ENCODE data around the gene CCNF. TPM values are rescaled to one million over a fixed set of nuclear protein-coding genes. Genes with fewer than 3 reads are reported as not detected.

Gene CCNF
- total and polyA plus RNA-seq, 2 of the 8 experiments (the other 6 are each of a cell fraction or from before 2014, with no cell fraction given), result 15.4 to 54.3 TPM

GRCh38 chr16:2495041-2495440 lies 65.8 kb downstream of the CCNF start:
- CTCF ChIA-PET (ENCODE audit: partially characterized antibody), result no interaction called here
- no peaks in the 10 kb centered on the region for H3K4me1 ChIP-seq (replicated peaks in 1 of 4; ENCODE audit: control insufficient read depth in 3 of 4, insufficient read depth in 4 of 4, low read length in 3 of 4)
- no peak overlapping the region for H2BK20ac ChIP-seq (ENCODE audit: low read length)
- no peak overlapping the region for H2BK5ac ChIP-seq (ENCODE audit: low read depth, low read length)
- H3K79me2 ChIP-seq (ENCODE audit: control insufficient read depth in 1 of 2, insufficient read depth in 2 of 2, low read length in 2 of 2), result 0 out of 4 replicates have a peak, but pooled peaks cover 0 to 2% of the 10 kb centered on the region in 2 experiments
- H2AFZ ChIP-seq (ENCODE audit: low read length), result no peak overlapping the region
- no peak overlapping the region for H2BK12ac ChIP-seq (ENCODE audit: low read depth, low read length)
- H3K18ac ChIP-seq (ENCODE audit: extremely low read depth, low read length), result no peak overlapping the region
- H3K79me1 ChIP-seq (ENCODE audit: low read depth, low read length), result no peaks in the 10 kb centered on the region; the same call in 1 of the 2 replicates
- H3K27ac ChIP-seq (ENCODE audit: low read depth, low read length), result no peak overlapping the region
- H4K8ac ChIP-seq (ENCODE audit: extremely low read depth, insufficient read depth, low read length), result no peak overlapping the region
- no peak overlapping the region for H3K14ac ChIP-seq (ENCODE audit: insufficient read length)
- no peak overlapping the region for H2AK5ac ChIP-seq (ENCODE audit: low read depth, low read length)
- POLR2A ChIA-PET (ENCODE audit: partially characterized antibody), result interaction anchor here (0.7 to 1.5 kb wide), 2 partner anchors 13 to 222 kb away, joined by 4 read pairs; no protein-coding TSS in a partner anchor
- H3K56ac ChIP-seq (replicated peaks; ENCODE audit: insufficient read length, low read depth, low read length), result no peak overlapping the region
- H3K9ac ChIP-seq (replicated peaks in 1 of 4; ENCODE audit: extremely low read depth in 1 of 4, low read depth in 3 of 4, low read length in 3 of 4), result no peak overlapping the region
- peaks cover 0 to 9% of the 10 kb centered on the region in 2 experiments for H4K20me1 ChIP-seq (replicated peaks in 1 of 2; ENCODE audit: control insufficient read depth in 1 of 2, insufficient read depth in 2 of 2, low read length in 2 of 2)
- DNase-seq (ENCODE audit: low read depth in 1 of 2, low spot score in 2 of 2) (no peak), FAIRE-seq (no peak)
- H2BK15ac ChIP-seq (ENCODE audit: low read length), result no peak overlapping the region
- H3K9me3 ChIP-seq (ENCODE audit: insufficient read depth in 2 of 2, low read depth in 1 of 2, low read length in 1 of 2), result no peaks in the 10 kb centered on the region
- H4K91ac ChIP-seq (replicated peaks; ENCODE audit: insufficient read length, low read length), result no peak overlapping the region
- H3K27me3 ChIP-seq (replicated peaks in 1 of 4; ENCODE audit: control insufficient read depth in 3 of 4, extremely low read depth in 1 of 4, insufficient read depth in 3 of 4, low read length in 3 of 4), result no peaks in the 10 kb centered on the region
- H3K36me3 ChIP-seq (ENCODE audit: control insufficient read depth in 2 of 4, insufficient read depth in 4 of 4, low read length in 3 of 4), result peaks cover 0 to 15% (median 4%) of the 10 kb centered on the region in 4 experiments; a peak in 4 of 8 replicates
- H2BK120ac ChIP-seq (replicated peaks; ENCODE audit: low read depth, low read length), result no peak overlapping the region
- no peak overlapping the region for H3K4me3 ChIP-seq (ENCODE audit: extremely low read depth in 1 of 4, insufficient read depth in 2 of 4, low read depth in 3 of 4, low read length in 4 of 4)
- WGBS, 2 experiments (ENCODE audit: extremely low coverage in 1 of 2, insufficient coverage in 1 of 2, insufficient read length in 1 of 2, insufficient replicate concordance in 2 of 2, low coverage in 1 of 2, low lambda C conversion rate in 2 of 2, missing lambda C conversion rate in 1 of 2), result 92% methylated on average over 5 of the region's 5 CpGs; no CpG with 5 or more reads in 1 of the 2 experiments
- H3K23ac ChIP-seq (ENCODE audit: insufficient read length), result no peak overlapping the region
- no peak overlapping the region for H3K4ac ChIP-seq (replicated peaks; ENCODE audit: insufficient read length, low read depth, low read length)
- no peak overlapping the region for H3K4me2 ChIP-seq (ENCODE audit: insufficient read depth in 1 of 2, low read depth in 2 of 2, low read length in 2 of 2)
- no peaks in the 10 kb centered on the region for H3K23me2 ChIP-seq (ENCODE audit: low read depth, low read length)
- no peak overlapping the region for H4K5ac ChIP-seq (ENCODE audit: insufficient read length, low read depth, low read length)
- TF ChIP-seq, protein P1, sequence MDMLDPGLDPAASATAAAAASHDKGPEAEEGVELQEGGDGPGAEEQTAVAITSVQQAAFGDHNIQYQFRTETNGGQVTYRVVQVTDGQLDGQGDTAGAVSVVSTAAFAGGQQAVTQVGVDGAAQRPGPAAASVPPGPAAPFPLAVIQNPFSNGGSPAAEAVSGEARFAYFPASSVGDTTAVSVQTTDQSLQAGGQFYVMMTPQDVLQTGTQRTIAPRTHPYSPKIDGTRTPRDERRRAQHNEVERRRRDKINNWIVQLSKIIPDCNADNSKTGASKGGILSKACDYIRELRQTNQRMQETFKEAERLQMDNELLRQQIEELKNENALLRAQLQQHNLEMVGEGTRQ (IDR thresholded peaks at IDR 0.05; ENCODE audit: low read length), result no peak
- no peak for TF ChIP-seq SIRT6 (IDR thresholded peaks at IDR 0.05; ENCODE audit: low read length)
- TF ChIP-seq GTF2F1 (IDR thresholded peaks at IDR 0.05; ENCODE audit: borderline replicate concordance, low read depth, low read length), result no peak
- TF ChIP-seq SUZ12 (IDR thresholded peaks at IDR 0.05; ENCODE audit: low read length), result no peak
- TF ChIP-seq, protein P2, sequence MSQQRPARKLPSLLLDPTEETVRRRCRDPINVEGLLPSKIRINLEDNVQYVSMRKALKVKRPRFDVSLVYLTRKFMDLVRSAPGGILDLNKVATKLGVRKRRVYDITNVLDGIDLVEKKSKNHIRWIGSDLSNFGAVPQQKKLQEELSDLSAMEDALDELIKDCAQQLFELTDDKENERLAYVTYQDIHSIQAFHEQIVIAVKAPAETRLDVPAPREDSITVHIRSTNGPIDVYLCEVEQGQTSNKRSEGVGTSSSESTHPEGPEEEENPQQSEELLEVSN (IDR thresholded peaks at IDR 0.05), result no peak
- TF ChIP-seq HDAC2 (IDR thresholded peaks at IDR 0.05; ENCODE audit: borderline replicate concordance in 1 of 2, low read depth in 2 of 2, low read length in 2 of 2), result no peak
- no peak for TF ChIP-seq EZH2 (IDR thresholded peaks at IDR 0.05; ENCODE audit: low read depth, low read length, severe bottlenecking)
- TF ChIP-seq EGR1 (IDR thresholded peaks at IDR 0.05; ENCODE audit: borderline replicate concordance, low read depth, low read length), result no peak
- TF ChIP-seq SRF (IDR thresholded peaks at IDR 0.05; ENCODE audit: low read depth, low read length), result no peak
- TF ChIP-seq RBBP5 (IDR thresholded peaks at IDR 0.05; ENCODE audit: borderline replicate concordance, low read depth, low read length), result no peak
- no peak for TF ChIP-seq PHF8 (conservative IDR thresholded peaks at IDR 0.05; ENCODE audit: low read depth, low read length)
- no peak for TF ChIP-seq POLR2A (IDR thresholded peaks at IDR 0.05; ENCODE audit: control extremely low read depth in 1 of 2, low read depth in 2 of 2, low read length in 2 of 2)
